ELF-1 (cell line): ENCODE measurements around the gene FGF7.
"Not testable (repeated sequence)": the region's sequence is repeated elsewhere in the genome, so short reads cannot be mapped to it uniquely, and the experiment has no call there.

Experiments
- DNase-seq: peaks from one replicate; pipeline ENCODE4 v3.0.0-alpha.2; 2016; ENCODE audit warnings: low read depth, low spot score

Gene FGF7

DNA sequence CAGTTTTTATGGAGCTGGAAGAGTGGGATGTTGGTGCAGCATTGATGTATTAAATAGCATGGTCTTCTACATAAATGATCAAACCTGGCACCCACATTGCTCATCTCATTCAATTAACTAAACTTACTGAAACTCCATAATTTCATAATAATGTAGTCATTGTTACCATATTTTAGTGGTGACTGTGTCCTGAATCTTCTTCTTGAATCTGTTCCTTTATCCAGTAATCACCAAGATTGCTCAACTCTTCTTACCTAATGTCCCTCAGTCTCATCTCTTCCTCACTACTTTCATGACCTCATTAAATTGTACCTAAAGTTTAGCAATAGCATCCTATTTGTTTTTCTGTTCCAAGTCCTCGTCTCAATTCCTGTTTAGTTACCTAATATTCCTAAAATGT is 69.8 kb downstream of the FGF7 start:
- DNase-seq = no peak

DNA sequence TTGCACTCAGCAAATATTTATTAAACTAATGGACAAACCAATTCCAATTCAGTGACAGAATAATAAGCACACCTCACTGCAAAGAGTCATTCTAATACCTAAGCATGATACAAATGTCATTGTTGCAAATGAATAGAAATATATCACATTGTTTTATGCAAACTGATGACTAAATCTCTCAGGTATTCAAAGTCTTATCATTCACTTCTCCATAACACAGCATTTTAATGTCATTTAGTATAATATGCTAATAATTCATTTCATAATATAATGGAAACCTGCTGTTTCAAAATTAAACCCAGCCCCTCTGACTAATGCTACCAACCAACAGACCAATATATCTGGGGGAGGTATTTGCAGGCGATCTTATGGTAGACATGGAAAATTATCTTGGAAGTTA is 71.8 kb downstream of the FGF7 start:
- no peak for DNase-seq

DNA sequence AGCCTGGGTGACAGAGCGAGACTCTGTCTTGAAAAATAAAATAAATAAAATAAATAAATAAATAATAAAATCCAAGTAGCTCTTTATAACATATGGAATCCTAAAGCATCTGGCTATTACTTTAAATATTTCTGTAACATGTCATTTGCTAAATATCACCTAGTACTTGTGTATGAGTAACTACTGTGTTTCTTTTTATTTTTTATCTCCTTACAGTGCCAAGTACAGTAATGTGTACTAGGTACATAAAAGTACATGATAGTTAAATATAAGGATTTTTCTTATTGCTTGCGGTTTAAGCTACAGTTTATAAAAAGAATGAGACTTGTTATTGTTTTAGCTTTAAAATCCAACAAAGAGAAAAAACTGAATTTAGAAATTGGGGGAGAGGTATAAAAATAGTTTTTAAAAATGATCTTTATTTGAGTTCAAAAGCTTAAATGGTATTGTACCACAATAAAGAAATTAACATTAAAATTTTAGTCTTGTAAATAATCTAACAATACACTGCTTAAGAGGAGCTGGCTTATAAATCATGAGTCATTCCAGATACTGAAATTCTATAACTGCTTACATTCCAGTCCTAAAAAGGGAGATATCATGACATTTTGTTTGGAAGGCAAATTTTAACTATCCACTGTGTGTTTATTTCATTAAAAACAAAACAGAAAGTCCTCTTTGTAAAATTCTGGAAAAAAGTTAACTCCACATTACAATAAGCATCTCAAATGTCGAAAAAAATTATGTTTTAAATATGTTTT is 73.1 kb downstream of the FGF7 start:
- no peak for DNase-seq

DNA sequence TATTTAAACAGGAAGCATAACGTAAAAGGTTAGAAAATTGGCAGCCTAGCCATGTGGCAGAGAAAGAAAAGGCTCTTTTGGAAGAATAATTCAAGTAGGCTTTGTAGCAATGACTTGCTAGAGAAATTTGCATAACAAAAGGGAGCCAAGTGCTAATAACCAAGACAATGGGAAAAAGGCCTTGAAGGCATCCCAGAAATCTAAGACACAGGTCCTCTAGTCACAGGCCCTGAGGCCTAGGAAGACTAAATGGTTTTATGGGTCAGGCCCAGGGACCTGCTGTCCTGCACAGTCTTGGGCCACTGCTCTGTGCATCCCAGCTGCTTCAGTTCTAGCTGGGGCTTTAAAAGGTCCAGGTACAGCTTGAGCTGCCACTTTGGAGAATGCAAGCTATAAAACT is 78.5 kb downstream of the FGF7 start:
- DNase-seq = peak; percentile 11

DNA sequence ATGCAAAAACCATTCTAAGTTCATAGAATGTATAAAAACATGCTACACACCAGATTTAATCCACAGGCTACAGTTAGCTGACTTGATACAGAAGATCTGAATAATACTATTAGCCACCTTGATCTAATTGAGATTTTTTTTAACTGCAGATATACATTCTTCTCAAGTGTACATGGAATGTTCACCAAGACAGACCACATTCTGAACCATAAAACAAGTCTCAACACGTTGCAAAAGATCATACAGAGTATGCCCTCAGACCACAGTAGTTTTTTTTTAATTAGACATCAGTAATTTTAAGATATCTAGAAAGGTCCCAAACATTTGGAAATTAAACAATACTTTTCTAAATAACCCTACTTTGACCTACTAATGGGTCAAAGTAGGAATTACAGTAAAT is 83.3 kb downstream of the FGF7 start:
- no peak for DNase-seq

DNA sequence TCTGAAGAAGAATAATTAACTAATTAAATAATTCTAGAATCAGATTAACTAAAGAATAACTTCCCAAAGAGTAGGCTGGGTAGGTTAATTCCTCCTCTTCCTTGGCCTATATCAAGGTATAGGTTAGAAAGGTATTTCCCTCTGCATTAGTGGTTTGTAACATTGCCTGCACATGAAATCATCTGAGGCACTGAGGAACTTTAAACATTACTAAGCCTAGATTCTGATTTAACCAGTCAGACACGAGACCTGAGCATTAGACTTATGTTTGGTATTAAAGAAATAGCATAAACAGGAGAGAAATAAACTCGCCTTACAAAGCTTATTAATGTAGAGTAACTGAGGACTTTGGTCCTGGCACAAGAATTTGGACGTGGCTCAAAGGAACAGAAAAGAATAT is 84.2 kb downstream of the FGF7 start:
- no peak for DNase-seq

DNA sequence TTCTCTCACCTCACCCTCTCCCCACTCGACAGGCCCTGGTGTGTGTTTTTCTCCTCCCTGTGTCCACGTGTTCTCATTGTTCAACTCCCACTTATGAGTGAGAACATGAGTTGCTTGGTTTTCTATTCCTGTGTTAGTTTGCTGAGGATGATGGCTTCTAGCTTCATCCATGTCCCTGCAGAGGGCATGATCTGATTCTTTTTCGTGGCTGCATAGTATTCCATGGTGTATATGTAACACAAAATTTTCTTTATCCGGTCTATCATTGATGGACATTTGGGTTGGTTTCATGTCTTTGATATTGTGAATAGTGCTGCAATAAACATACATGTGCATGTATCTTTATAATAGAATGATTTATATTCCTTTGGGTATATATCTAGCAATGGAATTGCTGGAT is 89.7 kb downstream of the FGF7 start:
- not testable (repeated sequence) for DNase-seq

DNA sequence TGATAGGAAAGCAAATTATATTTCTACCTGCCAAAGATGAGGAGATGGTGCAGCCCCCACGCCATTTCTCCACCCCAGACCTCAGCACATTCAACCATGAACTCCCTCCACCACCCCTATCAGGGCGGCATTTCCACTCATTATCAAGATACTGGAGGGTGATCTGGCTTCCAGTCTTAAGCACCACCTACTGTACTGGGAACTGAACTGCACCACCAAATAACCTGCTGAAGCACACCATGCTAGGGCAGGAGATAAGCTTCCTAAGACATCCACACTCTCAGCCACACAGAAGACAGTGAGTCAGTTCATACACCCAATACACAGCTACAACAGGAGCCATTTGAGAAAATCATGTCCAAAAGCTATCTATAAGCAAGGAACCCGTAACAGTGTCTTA is 98.8 kb downstream of the FGF7 start:
- DNase-seq = no peak

DNA sequence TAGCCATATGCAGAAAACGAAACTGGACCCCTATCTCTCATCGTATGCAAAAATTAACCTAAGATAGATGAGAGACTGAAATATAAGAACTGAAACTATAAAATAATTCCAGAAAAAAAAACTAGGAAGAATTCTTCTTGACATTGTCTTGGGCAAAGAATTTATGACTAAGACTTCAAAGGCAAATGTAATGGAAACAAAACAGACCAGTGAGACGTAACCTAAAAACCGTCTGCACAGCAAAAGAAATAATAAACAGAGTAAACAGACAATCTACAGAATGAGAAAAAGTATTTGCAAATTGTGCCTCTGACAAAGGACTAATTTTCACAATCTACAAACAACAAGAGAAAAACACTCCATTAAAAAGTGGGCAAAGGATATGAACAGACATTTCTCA is 105.2 kb downstream of the FGF7 start:
- DNase-seq = no peak

DNA sequence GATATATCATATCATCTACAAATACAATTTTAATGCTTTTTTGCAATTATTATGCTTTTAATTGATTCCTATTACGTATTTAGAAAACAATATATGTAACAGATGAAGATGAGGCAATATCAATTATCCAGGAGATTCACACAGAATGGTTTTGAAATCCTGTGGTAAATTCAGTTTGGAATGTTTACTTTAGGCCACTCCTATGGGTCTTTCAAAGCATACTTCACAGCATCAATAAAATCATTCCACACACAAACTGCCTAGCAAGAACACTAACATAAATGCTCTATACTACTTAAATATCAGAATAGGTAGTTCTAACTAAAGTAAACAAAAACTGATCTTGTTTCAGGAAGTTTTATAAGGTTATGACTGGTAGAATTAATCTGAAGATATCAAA is 107.0 kb downstream of the FGF7 start:
- no peak for DNase-seq
